Activated B cell treated with CpG ODN at 0.5 μM for 24 hours (primary cell): ENCODE measurements around the gene KIF3C. TPM values are rescaled to one million over a fixed set of nuclear protein-coding genes. Genes with fewer than 3 reads are reported as not detected.
"Not testable (repeated sequence)": the region's sequence is repeated elsewhere in the genome, so short reads cannot be mapped to it uniquely, and the experiment has no call there.

Experiments used
- ATAC-seq: fragments of 200-7000 bp; cut with Tn5 transposase; one replicate; pipeline ENCODE4 v1.10.0; 2021; ENCODE audit warnings: low read depth, mild to moderate bottlenecking, moderate library complexity
- CTCF ChIA-PET: fragments of 350-600 bp; sonication (Branson Sonifier 250); formaldehyde crosslinking; loops from one replicate; lab custom pipeline; 2021; ENCODE audit warnings: antibody characterized with exemption; lab: Charles Lee
- POLR2A ChIA-PET: fragments of 350-600 bp; sonication (Branson Sonifier 250); formaldehyde crosslinking; loops from one replicate; lab custom pipeline; 2021; ENCODE audit warnings: antibody characterized with exemption; lab: Charles Lee
- DNase-seq: peaks from one replicate; pipeline ENCODE4 v3.0.0; 2022
- H3K27ac Mint-ChIP-seq: one replicate; pipeline ENCODE4 v1.8.0; 2020; ENCODE audit warnings: mixed read lengths
- H3K27me3 Mint-ChIP-seq: one replicate; pipeline ENCODE4 v1.8.0; 2021; ENCODE audit warnings: mixed read lengths
- H3K36me3 Mint-ChIP-seq: one replicate; pipeline ENCODE4 v1.8.0; 2021; ENCODE audit warnings: low read depth, mixed read lengths
- H3K4me1 Mint-ChIP-seq: one replicate; pipeline ENCODE4 v1.8.0; 2021; ENCODE audit warnings: mixed read lengths
- H3K4me3 Mint-ChIP-seq: one replicate; pipeline ENCODE4 v1.8.0; 2020; ENCODE audit warnings: mild to moderate bottlenecking, mixed read lengths
- H3K9me3 Mint-ChIP-seq: one replicate; pipeline ENCODE4 v1.8.0; 2020; ENCODE audit warnings: mixed read lengths
- CTCF ChIP-seq: fragments of 200-600 bp; IDR thresholded peaks from one replicate; pipeline ENCODE4 v1.8.0; 2022; ENCODE audit warnings: antibody characterized with exemption, mild to moderate bottlenecking
- intact Hi-C: fragments of 100-400 bp; cut with micrococcal nuclease; formaldehyde crosslinking; loops from one replicate; pipeline ENCODE4 v1.15.1; 2024
- total RNA-seq: library from RNA; stranded (reverse); gene quantifications from 2 replicates; pipeline ENCODE4 v1.2.3, GENCODE V29; 2022

Gene KIF3C
- total RNA-seq, 1 donor from 2014 or later, result 1.5 TPM

GRCh38 chr2:25960396-25960795, 21.9 kb downstream of the KIF3C start:
- Mint-ChIP-seq H3K27me3 (no peaks in the 10 kb centered on the region), H3K4me1 (peaks cover 12% of the 10 kb centered on the region), H3K36me3 (no peaks in the 10 kb centered on the region), H3K4me3 (no peak overlapping the region), H3K9me3 (no peaks in the 10 kb centered on the region), H3K27ac (no peak overlapping the region)
- intact Hi-C loops, result no loop called here
- POLR2A ChIA-PET, result no interaction called here
- DNase-seq (no peak), ATAC-seq (no peak)
- TF ChIP-seq CTCF, result no peak
- CTCF ChIA-PET, result interaction anchor here (0.8 kb wide), 1 partner anchor 13 kb away, joined by 4 read pairs; no protein-coding TSS in a partner anchor

- H3K27me3 Mint-ChIP-seq, H3K9me3 Mint-ChIP-seq, H3K27ac Mint-ChIP-seq, ATAC-seq, CTCF ChIA-PET, intact Hi-C loops, H3K4me3 Mint-ChIP-seq, POLR2A ChIA-PET, H3K36me3 Mint-ChIP-seq, DNase-seq: not testable (repeated sequence)
- H3K4me1 Mint-ChIP-seq, result peaks cover 12% of the 10 kb centered on the region
These were observed 23.7 kb downstream of the KIF3C start for GRCh38 chr2:25958611-25959010.

GRCh38 chr2:25957743-25958142, 24.6 kb downstream of the KIF3C start:
- no peak overlapping the region for H3K27ac Mint-ChIP-seq
- intact Hi-C loops, result no loop called here

GRCh38 chr2:25955869-25956535, 26.3 kb downstream of the KIF3C start:
- CTCF ChIA-PET, result interaction anchor here (0.6 to 1.5 kb wide), 3 partner anchors 23 to 104 kb away, joined by 3 to 4 read pairs (median 4); no protein-coding TSS in a partner anchor
- intact Hi-C loops, result no loop called here
- no peak for DNase-seq
- no peak for ATAC-seq
- H3K4me3 Mint-ChIP-seq, result no peak overlapping the region
- no peak for TF ChIP-seq CTCF
- H3K36me3 Mint-ChIP-seq, result no peaks in the 10 kb centered on the region
- peaks cover 4% of the 10 kb centered on the region for H3K4me1 Mint-ChIP-seq
- no peaks in the 10 kb centered on the region for H3K27me3 Mint-ChIP-seq
- H3K27ac Mint-ChIP-seq, result no peak overlapping the region
- POLR2A ChIA-PET, result interaction anchor here (0.6 kb wide), 1 partner anchor 426 kb away, joined by 3 read pairs; no protein-coding TSS in a partner anchor
- no peaks in the 10 kb centered on the region for H3K9me3 Mint-ChIP-seq

More at GRCh38 chr2:25957743-25958142, 24.6 kb downstream of the KIF3C start:
- Mint-ChIP-seq H3K36me3 (no peaks in the 10 kb centered on the region), H3K4me3 (no peak overlapping the region), H3K27me3 (no peaks in the 10 kb centered on the region), H3K9me3 (no peaks in the 10 kb centered on the region), H3K4me1 (peaks cover 12% of the 10 kb centered on the region)
- POLR2A ChIA-PET, result no interaction called here
- ATAC-seq (no peak), DNase-seq (no peak)
- CTCF ChIA-PET, result interaction anchor here (1.3 to 1.5 kb wide), 2 partner anchors 10 to 34 kb away, joined by 4 read pairs; no protein-coding TSS in a partner anchor
- no peak for TF ChIP-seq CTCF

- Mint-ChIP-seq H3K4me3 (no peak overlapping the region), H3K4me1 (no peaks in the 10 kb centered on the region), H3K9me3 (no peaks in the 10 kb centered on the region), H3K36me3 (no peaks in the 10 kb centered on the region), H3K27me3 (no peaks in the 10 kb centered on the region), H3K27ac (no peak overlapping the region)
- intact Hi-C loops, result no loop called here
- CTCF ChIA-PET, result interaction anchor here (0.8 kb wide), 1 partner anchor 190 kb away, joined by 3 read pairs; no protein-coding TSS in a partner anchor
- TF ChIP-seq CTCF, result no peak
- no peak for ATAC-seq
- DNase-seq, result no peak
- POLR2A ChIA-PET, result no interaction called here
These were observed 27.3 kb downstream of the KIF3C start for GRCh38 chr2:25955036-25955435.
